ENCODE data around the gene GDI1. TPM values are rescaled to one million over a fixed set of nuclear protein-coding genes. Genes with fewer than 3 reads are reported as not detected.
"Not testable (repeated sequence)": the region's sequence is repeated elsewhere in the genome, so short reads cannot be mapped to it uniquely, and the experiment has no call there.

Gene GDI1
- total RNA-seq = 100 to 1,000 TPM; 117 to 208 (median 182) TPM
- 58.7 TPM for total RNA-seq (2013)
- total RNA-seq = 79.1 to 182 (median 112) reads per million in 29 experiments

DNA sequence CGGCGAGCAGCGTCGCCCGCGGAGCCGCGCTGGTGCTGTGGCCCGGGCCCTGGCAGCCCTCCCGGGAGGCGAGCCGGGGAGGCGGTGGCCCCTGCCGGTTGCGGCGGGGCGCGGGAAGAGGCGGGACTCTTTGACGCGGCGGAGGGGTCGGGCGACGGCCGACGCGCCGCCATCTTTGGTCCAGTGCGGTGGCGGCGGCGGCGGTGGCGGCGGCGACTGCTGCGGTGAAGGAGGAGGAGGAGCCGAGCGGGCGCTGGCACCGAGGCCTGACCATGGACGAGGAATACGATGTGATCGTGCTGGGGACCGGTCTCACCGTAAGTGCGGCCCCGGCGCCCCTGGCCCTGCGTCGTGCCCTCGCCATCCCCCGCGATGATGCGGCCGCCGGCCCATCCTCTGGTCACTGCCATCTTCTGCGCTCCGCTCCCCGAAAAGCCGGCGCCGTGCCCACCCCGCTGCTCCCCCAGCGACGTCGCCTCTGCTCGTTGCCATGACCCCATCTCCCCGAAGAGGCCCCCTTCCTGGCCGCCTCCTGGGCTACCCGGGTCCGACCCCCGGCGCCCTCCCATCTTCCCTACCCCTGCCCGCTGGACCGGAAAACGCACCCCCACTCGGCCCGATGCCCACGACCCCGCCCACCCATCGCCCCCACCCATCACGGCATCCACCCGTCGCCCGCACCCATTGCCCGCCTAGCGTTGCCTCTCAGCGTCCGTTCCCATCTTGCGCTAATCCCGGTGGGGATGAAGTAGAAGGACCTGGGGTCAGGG lies at the start of gene GDI1:
Gene GDI1, plus strand, starts transcription at position 172 of the 770 bp plus-strand sequence. Its CDS starts 101 bp downstream, at position 273.
- POLR2A ChIA-PET = interaction anchor here in 1 of 2 donors (0.6 kb wide), 1 partner anchor 1104 kb away, joined by 3 read pairs; no protein-coding TSS in a partner anchor
- Mint-ChIP-seq H3K27ac (peak within 1 kb of the TSS; percentile 87 to 90), H3K4me1 (peaks cover 23 to 35% (median 25%) of the 10 kb centered on the region in 3 donors), H3K27me3 (peaks cover 0 to 4% of the 10 kb centered on the region in 2 donors), H3K4me3 (peak within 1 kb of the TSS; percentile 81 to 85 (median 81)), H3K36me3 (peaks cover 8% of the 10 kb centered on the region), H3K9me3 (no peaks in the 10 kb centered on the region)
- peaks cover 0 to 44% of the 10 kb centered on the region in 2 experiments for H3K4me1 ChIP-seq (ENCODE audit: control insufficient read depth in 1 of 2, extremely low read depth in 1 of 2, insufficient read depth in 2 of 2, low read length in 2 of 2)
- peak within 1 kb of the TSS; percentile 73 for H3K27ac ChIP-seq (ENCODE audit: low read length)
- no peaks in the 10 kb centered on the region for H3K27me3 ChIP-seq (replicated peaks in 1 of 2; ENCODE audit: control insufficient read depth in 2 of 2, extremely low read depth in 1 of 2, insufficient read depth in 2 of 2, low read length in 1 of 2)
- DNase-seq (peak in 27 of 35 experiments; percentile 20 to 76 (median 37)), ATAC-seq (replicated peaks in 1 of 4) (peak; percentile 60 to 71 (median 66))
- H3K9me3 ChIP-seq = no peaks in the 10 kb centered on the region
- CTCF ChIA-PET = no interaction called here
- peaks cover 0 to 34% of the 10 kb centered on the region in 2 donors for H3K36me3 ChIP-seq (ENCODE audit: control insufficient read depth in 2 of 2, extremely low read depth in 1 of 2, insufficient read depth in 1 of 2, low read length in 1 of 2)
- WGBS (ENCODE audit: insufficient coverage) = under 1% methylated on average over 30 of the region's 93 CpGs
- peak within 1 kb of the TSS; percentile 50 to 59 for H3K4me3 ChIP-seq (ENCODE audit: control insufficient read depth in 1 of 2, extremely low read depth in 1 of 2, low read length in 1 of 2)

DNA sequence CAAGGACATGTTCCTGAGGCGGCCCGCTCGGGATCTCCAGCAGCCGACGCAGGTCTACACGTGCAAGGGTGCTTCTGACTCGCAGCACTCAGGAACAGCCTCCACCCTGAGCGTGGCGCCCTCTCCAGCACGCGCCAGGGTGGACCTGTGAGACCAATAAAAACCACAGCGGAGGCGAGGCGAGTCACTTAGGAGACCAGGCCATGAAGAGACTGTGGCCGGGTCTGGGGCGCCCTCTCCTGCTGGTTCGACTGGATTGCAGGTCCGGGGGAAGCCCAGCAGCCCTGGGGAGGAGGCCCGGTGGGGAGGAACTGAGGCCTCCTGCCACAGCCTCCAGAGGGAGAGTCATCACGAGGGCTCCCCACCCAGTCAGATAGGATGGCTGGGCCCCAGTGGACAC lies 48.9 kb upstream of the GDI1 start:
- H3K36me3 Mint-ChIP-seq; H3K4me3 ChIP-seq (ENCODE audit: control insufficient read depth in 1 of 2, extremely low read depth in 1 of 2, low read length in 1 of 2); H3K27ac ChIP-seq (ENCODE audit: low read length); H3K4me1 Mint-ChIP-seq; CTCF ChIA-PET; H3K9me3 ChIP-seq; POLR2A ChIA-PET; H3K9me3 Mint-ChIP-seq; DNase-seq; H3K27ac Mint-ChIP-seq; H3K27me3 Mint-ChIP-seq; H3K4me1 ChIP-seq (ENCODE audit: control insufficient read depth in 1 of 2, extremely low read depth in 1 of 2, insufficient read depth in 2 of 2, low read length in 2 of 2); H3K27me3 ChIP-seq (replicated peaks in 1 of 2; ENCODE audit: control insufficient read depth in 2 of 2, extremely low read depth in 1 of 2, insufficient read depth in 2 of 2, low read length in 1 of 2); H3K4me3 Mint-ChIP-seq; H3K36me3 ChIP-seq (ENCODE audit: control insufficient read depth in 2 of 2, extremely low read depth in 1 of 2, insufficient read depth in 1 of 2, low read length in 1 of 2): not testable (repeated sequence)
- WGBS (ENCODE audit: insufficient coverage) = no CpG with 5 or more reads among the region's 20 CpGs
- ATAC-seq (replicated peaks in 1 of 4) = peak; percentile 17 to 24 (median 23)

DNA sequence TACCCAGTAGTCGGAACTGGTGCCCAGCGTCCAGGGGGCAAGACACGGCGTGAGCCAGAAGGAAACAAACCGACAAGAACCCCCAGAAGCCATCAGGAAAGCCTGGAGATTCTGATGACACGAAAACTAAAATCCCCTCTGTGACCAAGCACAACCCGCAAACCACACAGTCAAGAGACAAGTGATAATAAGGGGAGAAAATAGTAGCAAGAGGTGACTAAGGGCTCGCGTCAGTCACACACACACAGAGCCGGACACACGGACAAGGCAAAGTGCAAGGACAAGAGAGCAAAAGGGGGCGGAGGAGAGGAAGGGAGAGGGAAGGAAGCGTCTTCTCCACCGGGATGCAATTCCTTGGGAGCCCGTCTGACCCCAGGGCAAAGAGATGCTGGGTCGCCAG lies 48.3 kb upstream of the GDI1 start:
- ATAC-seq (replicated peaks in 1 of 4); CTCF ChIA-PET: not testable (repeated sequence)
- no CpG with 5 or more reads among the region's 16 CpGs for WGBS (ENCODE audit: insufficient coverage)

GRCh38 chrX:154389812-154390747 lies 46.9 kb upstream of the GDI1 start:
- POLR2A ChIA-PET; H3K4me3 Mint-ChIP-seq; H3K4me3 ChIP-seq (ENCODE audit: control insufficient read depth in 1 of 2, extremely low read depth in 1 of 2, low read length in 1 of 2); H3K4me1 ChIP-seq (ENCODE audit: control insufficient read depth in 1 of 2, extremely low read depth in 1 of 2, insufficient read depth in 2 of 2, low read length in 2 of 2); H3K27ac Mint-ChIP-seq; H3K27me3 ChIP-seq (replicated peaks in 1 of 2; ENCODE audit: control insufficient read depth in 2 of 2, extremely low read depth in 1 of 2, insufficient read depth in 2 of 2, low read length in 1 of 2); H3K36me3 Mint-ChIP-seq; H3K36me3 ChIP-seq (ENCODE audit: control insufficient read depth in 2 of 2, extremely low read depth in 1 of 2, insufficient read depth in 1 of 2, low read length in 1 of 2); H3K9me3 Mint-ChIP-seq; H3K4me1 Mint-ChIP-seq; H3K27me3 Mint-ChIP-seq; CTCF ChIA-PET; H3K9me3 ChIP-seq: not testable (repeated sequence)
- DNase-seq (peak in 2 of 35 experiments; percentile 36 to 56), ATAC-seq (replicated peaks in 1 of 4) (peak; percentile 74 to 82 (median 76))
- peak overlapping the region; percentile 44 for H3K27ac ChIP-seq (ENCODE audit: low read length)
- WGBS (ENCODE audit: insufficient coverage) = no CpG with 5 or more reads among the region's 121 CpGs

More for the DNA sequence above, 48.3 kb upstream of the GDI1 start:
- H3K4me3 ChIP-seq (ENCODE audit: control insufficient read depth in 1 of 2, extremely low read depth in 1 of 2, low read length in 1 of 2); H3K36me3 ChIP-seq (ENCODE audit: control insufficient read depth in 2 of 2, extremely low read depth in 1 of 2, insufficient read depth in 1 of 2, low read length in 1 of 2); DNase-seq; H3K9me3 ChIP-seq; H3K36me3 Mint-ChIP-seq; H3K4me1 ChIP-seq (ENCODE audit: control insufficient read depth in 1 of 2, extremely low read depth in 1 of 2, insufficient read depth in 2 of 2, low read length in 2 of 2); H3K4me1 Mint-ChIP-seq; H3K4me3 Mint-ChIP-seq; H3K27ac Mint-ChIP-seq; H3K27me3 ChIP-seq (replicated peaks in 1 of 2; ENCODE audit: control insufficient read depth in 2 of 2, extremely low read depth in 1 of 2, insufficient read depth in 2 of 2, low read length in 1 of 2); H3K9me3 Mint-ChIP-seq; POLR2A ChIA-PET; H3K27ac ChIP-seq (ENCODE audit: low read length); H3K27me3 Mint-ChIP-seq: not testable (repeated sequence)

- H3K27me3 ChIP-seq (replicated peaks in 1 of 2; ENCODE audit: control insufficient read depth in 2 of 2, extremely low read depth in 1 of 2, insufficient read depth in 2 of 2, low read length in 1 of 2); H3K27me3 Mint-ChIP-seq; DNase-seq; ATAC-seq (replicated peaks in 1 of 4); H3K4me3 ChIP-seq (ENCODE audit: control insufficient read depth in 1 of 2, extremely low read depth in 1 of 2, low read length in 1 of 2); POLR2A ChIA-PET; H3K27ac Mint-ChIP-seq; H3K9me3 ChIP-seq; H3K27ac ChIP-seq (ENCODE audit: low read length); H3K9me3 Mint-ChIP-seq: not testable (repeated sequence)
- Mint-ChIP-seq H3K36me3 (peaks cover 23% of the 10 kb centered on the region), H3K4me1 (peaks cover 20 to 30% (median 22%) of the 10 kb centered on the region in 3 donors), H3K4me3 (peak overlapping the region; percentile 97 to 100 (median 99))
- CTCF ChIA-PET = interaction anchor here (0.7 kb wide), 2 partner anchors 31 to 84 kb away, joined by 3 to 4 read pairs; no protein-coding TSS in a partner anchor
- Histone ChIP-seq H3K36me3 (ENCODE audit: control insufficient read depth in 2 of 2, extremely low read depth in 1 of 2, insufficient read depth in 1 of 2, low read length in 1 of 2) (peaks cover 0 to 20% of the 10 kb centered on the region in 2 donors), H3K4me1 (ENCODE audit: control insufficient read depth in 1 of 2, extremely low read depth in 1 of 2, insufficient read depth in 2 of 2, low read length in 2 of 2) (peaks cover 3 to 32% of the 10 kb centered on the region in 2 experiments)
- 100% methylated on average over 5 of the region's 17 CpGs for WGBS (ENCODE audit: insufficient coverage)
Observed at GRCh38 chrX:154396363-154396762, 40.6 kb upstream of the GDI1 start.
